Liver (tissue), 9 donors: ENCODE measurements around the gene PARVB. TPM values are rescaled to one million over a fixed set of nuclear protein-coding genes. Genes with fewer than 3 reads are reported as not detected.

Experiments
- DNase-seq: peaks from one replicate; pipeline ENCODE4 v3.0.0-alpha.2; 2017; ENCODE audit warnings: low spot score
- H3K27ac ChIP-seq, 2 donors: one replicate each; pipeline ENCODE4 v1.7.0; 2013; ENCODE audit warnings: inconsistent platforms in 2 of 2, low read length in 2 of 2, control low read depth in 1 of 2, low read depth in 1 of 2, mild to moderate bottlenecking in 1 of 2
- H3K27me3 ChIP-seq, 4 donors: one replicate each; pipeline versions ENCODE4 v1.6.1 to v1.7.0; 2013; ENCODE audit warnings: low read length in 3 of 4, inconsistent platforms in 1 of 4, mild to moderate bottlenecking in 1 of 4, moderate library complexity in 1 of 4; ENCODE audit not compliant: control insufficient read depth in 4 of 4, insufficient read depth in 4 of 4
- H3K36me3 ChIP-seq, 4 donors: one replicate each; pipeline versions ENCODE4 v1.6.1 to v1.7.0; 2013; ENCODE audit warnings: low read length in 3 of 4, mild to moderate bottlenecking in 3 of 4, low read depth in 1 of 4, moderate library complexity in 1 of 4; ENCODE audit not compliant: control insufficient read depth in 4 of 4, insufficient read depth in 3 of 4
- H3K4me1 ChIP-seq, 4 donors: one replicate each; pipeline versions ENCODE4 v1.6.1 to v1.7.0; 2013; ENCODE audit warnings: low read length in 3 of 4, mild to moderate bottlenecking in 3 of 4, moderate library complexity in 1 of 4; ENCODE audit not compliant: control insufficient read depth in 4 of 4, insufficient read depth in 4 of 4
- H3K4me3 ChIP-seq, 3 donors: one replicate each; pipeline versions ENCODE4 v1.6.1 to v1.7.0; 2013; ENCODE audit warnings: low read length in 3 of 3, control low read depth in 1 of 3, low read depth in 1 of 3, mild to moderate bottlenecking in 1 of 3
- H3K9ac ChIP-seq, 2 donors: one replicate each; pipeline ENCODE4 v1.7.0; 2013; ENCODE audit warnings: low read length in 2 of 2, mild to moderate bottlenecking in 2 of 2, moderate library complexity in 2 of 2, control low read depth in 1 of 2, low read depth in 1 of 2
- H3K9me3 ChIP-seq, 4 donors: one replicate each; pipeline versions ENCODE4 v1.6.1 to v1.7.0; 2013; ENCODE audit warnings: low read length in 3 of 4; ENCODE audit not compliant: control insufficient read depth in 4 of 4
- ATF3 ChIP-seq: IDR thresholded peaks from 2 replicates; pipeline ENCODE4 v1.6.1; 2016; ENCODE audit warnings: antibody characterized with exemption
- EGR1 ChIP-seq, 2 donors: IDR thresholded peaks; 2 replicates each; pipeline ENCODE4 v1.6.1; 2016 to 2018; ENCODE audit warnings: antibody characterized with exemption in 2 of 2, low read depth in 2 of 2
- FOXA1 ChIP-seq: IDR thresholded peaks from 2 replicates; pipeline ENCODE4 v1.6.1; 2016; ENCODE audit warnings: antibody characterized with exemption
- FOXA2 ChIP-seq: IDR thresholded peaks from 2 replicates; pipeline ENCODE4 v1.6.1; 2016; ENCODE audit warnings: antibody characterized with exemption
- GABPA ChIP-seq, 2 donors: IDR thresholded peaks in 1 of 2; conservative IDR thresholded peaks in 1 of 2; 2 replicates each; pipeline ENCODE4 v1.6.1; 2016; ENCODE audit warnings: antibody characterized with exemption in 2 of 2, mild to moderate bottlenecking in 1 of 2, moderate library complexity in 1 of 2
- HNF4A ChIP-seq, 2 donors: conservative IDR thresholded peaks; 2 replicates each; pipeline ENCODE4 v1.6.1; 2016; ENCODE audit warnings: antibody characterized with exemption in 2 of 2, mild to moderate bottlenecking in 2 of 2
- HNF4G ChIP-seq: IDR thresholded peaks from 2 replicates; pipeline ENCODE4 v1.6.1; 2016; ENCODE audit warnings: antibody characterized with exemption
- MAX ChIP-seq: IDR thresholded peaks from 2 replicates; pipeline ENCODE4 v1.6.1; 2016; ENCODE audit warnings: antibody characterized with exemption
- NR2F2 ChIP-seq: IDR thresholded peaks from 2 replicates; pipeline ENCODE4 v1.6.1; 2016; ENCODE audit warnings: antibody characterized with exemption
- RAD21 ChIP-seq, 2 donors: IDR thresholded peaks; 2 replicates each; pipeline ENCODE4 v1.6.1; 2016; ENCODE audit warnings: antibody characterized with exemption in 2 of 2, mild to moderate bottlenecking in 2 of 2
- REST ChIP-seq: IDR thresholded peaks from 2 replicates; pipeline ENCODE4 v1.6.1; 2016; ENCODE audit warnings: antibody characterized with exemption, mild to moderate bottlenecking
- RXRA ChIP-seq, 2 donors: IDR thresholded peaks; 2 replicates each; pipeline ENCODE4 v1.6.1; 2017 to 2018; ENCODE audit warnings: antibody characterized with exemption in 2 of 2, mild to moderate bottlenecking in 1 of 2
- SP1 ChIP-seq: IDR thresholded peaks from 2 replicates; pipeline ENCODE4 v1.6.1; 2018; ENCODE audit warnings: antibody characterized with exemption, mild to moderate bottlenecking
- YY1 ChIP-seq: IDR thresholded peaks from 2 replicates; pipeline ENCODE4 v1.6.1; 2016; ENCODE audit warnings: antibody characterized with exemption, mild to moderate bottlenecking
- ZBTB33 ChIP-seq: IDR thresholded peaks from 2 replicates; pipeline ENCODE4 v1.6.1; 2016; ENCODE audit warnings: antibody characterized with exemption
- WGBS: extraction: QIAGEN DNeasy Blood & Tissue Kit; methylation state at CpG from one replicate; pipeline ENCODE4 v1.1.7; 2013; 5-methylcytosine and 5-hydroxymethylcytosine counted together
- polyA plus RNA-seq, 2 donors: library from polyadenylated mRNA; stranded (reverse) in 1 of 2; unstranded in 1 of 2; fragments of 200-250 nt in 1 of 2; fragments of >200 nt in 1 of 2; fragmentation: Nextera tagmentation in 1 of 2; extraction: Ambion mirVana in 1 of 2; gene quantifications; one replicate each; pipeline versions ENCODE4 v1.2.1 to v1.2.3, GENCODE V29; 2013 to 2015
- total RNA-seq, 2 donors: library from RNA; depleted of rRNA; stranded (reverse); fragments of >200 nt; gene quantifications; one replicate each; pipeline ENCODE4 v1.2.3, GENCODE V29; 2014
- TF ChIP-seq, protein P1 (sequence below): fragments of 150-350 bp; IDR thresholded peaks from 2 replicates; pipeline ENCODE4 v1.5.1; 2017; ENCODE audit warnings: improper control_type of control experiment, low read depth, low read length; ENCODE audit not compliant: missing input control
- donor health status: healthy.
- donor health status: healthy.
- donor health status: healthy.
- donor health status: healthy.
- donor health status: healthy.

The PARVB gene
- total and polyA plus RNA-seq, 4 donors, result 3.2 to 55.5 (median 17.7) TPM

GRCh38 chr22:44159221-44159620, 135.1 kb downstream of the PARVB start:
- H3K9ac ChIP-seq, result no peak overlapping the region
- peaks cover 0 to 3% (median 0%) of the 10 kb centered on the region in 4 donors for H3K36me3 ChIP-seq
- DNase-seq, result no peak
- no peak overlapping the region for H3K27ac ChIP-seq
- H3K9me3 ChIP-seq, result no peaks in the 10 kb centered on the region
- H3K27me3 ChIP-seq, result no peaks in the 10 kb centered on the region
- TF ChIP-seq HNF4A (conservative IDR thresholded peaks at IDR 0.05) (no peak), EGR1 (IDR thresholded peaks at IDR 0.05; ENCODE audit: low read depth in 2 of 2) (no peak), RXRA (IDR thresholded peaks at IDR 0.05) (no peak), GABPA (IDR thresholded peaks at IDR 0.05 in 1 of 2, conservative IDR thresholded peaks at IDR 0.05 in 1 of 2) (no peak), ATF3 (no peak), HNF4G (no peak), RAD21 (IDR thresholded peaks at IDR 0.05) (no peak), REST (no peak)
- WGBS, result 88% methylated on average over 7 of the region's 7 CpGs
- no peak overlapping the region for H3K4me3 ChIP-seq
- no peaks in the 10 kb centered on the region for H3K4me1 ChIP-seq

DNA sequence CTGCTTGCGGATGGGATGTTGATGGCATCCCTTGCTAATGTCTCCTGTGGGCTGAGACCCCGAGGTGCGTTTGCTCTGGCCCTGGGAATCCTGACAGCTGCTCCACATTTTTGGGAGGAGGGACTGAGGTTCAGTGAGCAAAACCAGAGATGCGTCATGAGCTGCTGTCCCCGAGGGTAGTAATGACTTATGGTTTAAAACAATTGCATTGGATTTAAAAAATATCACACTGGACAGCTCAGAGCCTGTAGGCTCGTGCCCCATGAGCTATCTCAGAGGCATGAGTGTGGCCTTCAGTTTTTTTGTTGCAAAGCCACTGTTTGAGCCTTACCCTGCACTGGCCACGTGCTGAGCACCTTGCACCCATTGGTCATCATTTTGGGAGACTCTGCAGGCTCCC, 135.7 kb downstream of the PARVB start:
- peaks cover 0 to 3% (median 0%) of the 10 kb centered on the region in 4 donors for H3K36me3 ChIP-seq
- no peaks in the 10 kb centered on the region for H3K27me3 ChIP-seq
- DNase-seq, result no peak
- no peaks in the 10 kb centered on the region for H3K9me3 ChIP-seq
- H3K27ac ChIP-seq, result no peak overlapping the region
- H3K9ac ChIP-seq, result no peak overlapping the region
- H3K4me3 ChIP-seq, result no peak overlapping the region
- 85% methylated on average over 7 of the region's 7 CpGs for WGBS
- H3K4me1 ChIP-seq, result no peaks in the 10 kb centered on the region
- TF ChIP-seq YY1 (no peak), NR2F2 (no peak), HNF4G (no peak), FOXA1 (no peak), GABPA (IDR thresholded peaks at IDR 0.05 in 1 of 2, conservative IDR thresholded peaks at IDR 0.05 in 1 of 2) (no peak), SP1 (no peak), ATF3 (no peak), EGR1 (IDR thresholded peaks at IDR 0.05; ENCODE audit: low read depth in 2 of 2) (no peak), RAD21 (IDR thresholded peaks at IDR 0.05) (no peak), MAX (no peak), REST (no peak), HNF4A (conservative IDR thresholded peaks at IDR 0.05) (no peak), FOXA2 (no peak), RXRA (IDR thresholded peaks at IDR 0.05) (no peak), ZBTB33 (no peak)
- TF ChIP-seq, protein P1, sequence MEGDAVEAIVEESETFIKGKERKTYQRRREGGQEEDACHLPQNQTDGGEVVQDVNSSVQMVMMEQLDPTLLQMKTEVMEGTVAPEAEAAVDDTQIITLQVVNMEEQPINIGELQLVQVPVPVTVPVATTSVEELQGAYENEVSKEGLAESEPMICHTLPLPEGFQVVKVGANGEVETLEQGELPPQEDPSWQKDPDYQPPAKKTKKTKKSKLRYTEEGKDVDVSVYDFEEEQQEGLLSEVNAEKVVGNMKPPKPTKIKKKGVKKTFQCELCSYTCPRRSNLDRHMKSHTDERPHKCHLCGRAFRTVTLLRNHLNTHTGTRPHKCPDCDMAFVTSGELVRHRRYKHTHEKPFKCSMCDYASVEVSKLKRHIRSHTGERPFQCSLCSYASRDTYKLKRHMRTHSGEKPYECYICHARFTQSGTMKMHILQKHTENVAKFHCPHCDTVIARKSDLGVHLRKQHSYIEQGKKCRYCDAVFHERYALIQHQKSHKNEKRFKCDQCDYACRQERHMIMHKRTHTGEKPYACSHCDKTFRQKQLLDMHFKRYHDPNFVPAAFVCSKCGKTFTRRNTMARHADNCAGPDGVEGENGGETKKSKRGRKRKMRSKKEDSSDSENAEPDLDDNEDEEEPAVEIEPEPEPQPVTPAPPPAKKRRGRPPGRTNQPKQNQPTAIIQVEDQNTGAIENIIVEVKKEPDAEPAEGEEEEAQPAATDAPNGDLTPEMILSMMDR, result no peak
